GM13977 (cell line): ENCODE results near the gene GABRR2.
"Not testable (repeated sequence)": the region's sequence is repeated elsewhere in the genome, so short reads cannot be mapped to it uniquely, and the experiment has no call there.

Experiments used
- DNase-seq: peaks from one replicate; pipeline ENCODE4 v3.0.0; 2012; ENCODE audit warnings: low spot score
- in situ Hi-C: fragments of 300-500 bp; cut with MboI; formaldehyde crosslinking; loops from one replicate; pipeline ENCODE4 v1.12.0; 2022; ENCODE audit warnings: low sequenced_read_pairs, low pct_unique_long_range_greater_than_20kb, mixed read lengths, inconsistent platforms; ENCODE audit not compliant: unreplicated experiment
- TF ChIP-seq, protein P1 (sequence below): IDR thresholded peaks from 2 replicates; pipeline ENCODE4 v1.5.1; 2012; ENCODE audit warnings: mild to moderate bottlenecking, control low read depth; ENCODE audit not compliant: insufficient read depth; ENCODE audit errors: extremely low read depth, missing control alignments

Gene GABRR2

DNA sequence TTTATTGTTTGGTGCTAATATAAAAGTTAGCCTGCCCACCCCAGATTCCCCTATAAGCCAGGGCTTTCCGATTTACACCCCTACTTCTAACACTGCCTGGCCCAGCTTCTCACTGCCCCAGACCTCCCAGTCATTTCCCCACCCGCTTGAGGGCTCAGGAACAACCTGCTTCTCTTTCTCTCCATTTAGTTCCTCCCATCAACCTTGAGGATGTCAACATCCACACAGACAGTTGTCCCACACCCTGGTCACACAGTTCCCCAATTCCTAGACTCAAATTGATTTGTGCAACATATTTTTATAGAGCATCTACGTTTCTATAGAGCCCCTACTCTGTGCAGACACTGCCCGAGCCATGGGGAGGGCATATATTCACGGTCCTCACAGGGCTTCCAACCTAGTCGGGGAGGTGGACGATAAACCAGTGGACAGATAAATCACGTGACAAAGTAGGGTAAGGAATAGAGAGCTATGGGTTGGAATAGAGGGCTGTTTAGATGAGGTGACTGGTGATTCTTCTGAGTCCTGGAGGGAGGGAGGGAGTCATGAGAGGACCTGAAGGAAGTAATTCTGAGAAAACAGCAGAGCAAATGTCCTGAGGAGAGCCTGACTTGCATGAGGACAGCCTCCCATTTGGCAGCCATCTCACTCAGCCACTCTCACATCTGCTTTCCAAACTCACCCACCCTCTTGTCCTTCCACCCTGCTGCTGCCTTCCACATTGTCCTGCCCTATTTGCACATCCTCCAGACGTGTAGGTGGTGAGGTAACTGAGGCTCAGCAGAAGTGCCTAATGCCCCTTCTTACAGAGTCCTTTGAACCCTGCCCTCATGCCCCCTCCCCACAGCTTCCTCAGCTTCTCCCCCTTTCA, 6.3 kb downstream of the GABRR2 start:
- no peak for DNase-seq
- TF ChIP-seq, protein P1, sequence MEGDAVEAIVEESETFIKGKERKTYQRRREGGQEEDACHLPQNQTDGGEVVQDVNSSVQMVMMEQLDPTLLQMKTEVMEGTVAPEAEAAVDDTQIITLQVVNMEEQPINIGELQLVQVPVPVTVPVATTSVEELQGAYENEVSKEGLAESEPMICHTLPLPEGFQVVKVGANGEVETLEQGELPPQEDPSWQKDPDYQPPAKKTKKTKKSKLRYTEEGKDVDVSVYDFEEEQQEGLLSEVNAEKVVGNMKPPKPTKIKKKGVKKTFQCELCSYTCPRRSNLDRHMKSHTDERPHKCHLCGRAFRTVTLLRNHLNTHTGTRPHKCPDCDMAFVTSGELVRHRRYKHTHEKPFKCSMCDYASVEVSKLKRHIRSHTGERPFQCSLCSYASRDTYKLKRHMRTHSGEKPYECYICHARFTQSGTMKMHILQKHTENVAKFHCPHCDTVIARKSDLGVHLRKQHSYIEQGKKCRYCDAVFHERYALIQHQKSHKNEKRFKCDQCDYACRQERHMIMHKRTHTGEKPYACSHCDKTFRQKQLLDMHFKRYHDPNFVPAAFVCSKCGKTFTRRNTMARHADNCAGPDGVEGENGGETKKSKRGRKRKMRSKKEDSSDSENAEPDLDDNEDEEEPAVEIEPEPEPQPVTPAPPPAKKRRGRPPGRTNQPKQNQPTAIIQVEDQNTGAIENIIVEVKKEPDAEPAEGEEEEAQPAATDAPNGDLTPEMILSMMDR = no peak
- in situ Hi-C loops = no loop called here

GRCh38 chr6:89304517-89304916, 10.6 kb downstream of the GABRR2 start:
- in situ Hi-C loops, DNase-seq: not testable (repeated sequence)

DNA sequence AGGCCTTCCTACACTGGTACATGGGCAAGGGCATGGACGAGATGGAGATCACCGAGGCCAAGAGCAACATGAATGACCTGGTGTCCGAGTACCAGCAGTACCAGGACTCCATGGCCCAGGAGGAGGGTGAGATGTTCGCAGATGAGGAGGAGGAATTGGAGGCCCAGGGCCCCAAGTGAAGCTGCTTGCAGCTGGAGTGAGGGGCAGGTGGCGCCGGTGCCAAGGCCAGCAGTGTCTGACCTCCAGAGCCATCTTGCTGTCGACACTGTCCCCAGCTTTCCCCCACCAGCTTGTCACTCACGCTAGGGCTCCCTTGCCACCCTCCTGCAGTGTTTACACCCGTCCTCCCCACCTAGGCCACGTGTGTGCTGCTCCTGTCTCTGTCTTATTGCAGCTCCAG, 12.2 kb downstream of the GABRR2 start:
- in situ Hi-C loops = no loop called here
- TF ChIP-seq, protein P1 = peak; percentile 14
- no peak for DNase-seq

GRCh38 chr6:89302195-89302770, 12.8 kb downstream of the GABRR2 start:
- DNase-seq = no peak
- in situ Hi-C loops = no loop called here
- TF ChIP-seq, protein P1 = no peak

DNA sequence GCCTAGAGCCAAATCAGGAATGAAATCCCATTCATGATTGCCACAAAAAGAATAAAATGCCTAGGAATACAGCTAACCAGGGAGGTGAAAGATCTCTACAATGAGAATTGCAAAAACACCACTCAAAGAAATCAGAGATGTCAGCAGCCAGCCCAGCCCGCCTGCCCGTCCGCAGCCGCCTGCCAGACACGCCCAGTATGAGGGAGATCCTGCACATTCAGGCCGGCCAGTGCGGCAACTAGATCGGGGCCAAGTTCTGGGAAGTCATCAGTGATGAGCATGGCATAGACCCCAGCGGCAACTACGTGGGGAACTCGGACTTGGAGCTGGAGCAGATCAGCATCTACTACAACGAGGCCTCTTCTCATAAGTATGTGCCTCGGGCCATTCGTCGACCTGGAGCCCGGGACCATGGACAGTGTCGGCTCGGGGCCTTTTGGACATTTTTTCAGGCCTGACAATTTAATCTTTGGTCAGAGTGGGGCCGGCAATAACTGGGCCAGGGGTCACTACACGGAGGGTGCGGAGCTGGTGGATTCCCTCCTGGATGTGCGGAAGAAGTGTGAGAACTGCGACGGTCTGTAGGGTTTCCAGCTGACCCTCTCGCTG, 13.4 kb downstream of the GABRR2 start:
- in situ Hi-C loops = no loop called here
- no peak for DNase-seq
- TF ChIP-seq, protein P1 = no peak

GRCh38 chr6:89299466-89299850, 15.6 kb downstream of the GABRR2 start:
- TF ChIP-seq, protein P1 = peak; percentile 27
- no peak for DNase-seq
- in situ Hi-C loops = no loop called here
